CMK (cell line): ENCODE results near the gene LACC1.

Experiments used
- DNase-seq: peaks from one replicate; pipeline ENCODE4 v3.0.0-alpha.2; 2010; ENCODE audit warnings: low read depth

Gene LACC1

GRCh38 chr13:43884222-43884621, 4.5 kb downstream of the LACC1 start:
- DNase-seq, result no peak

DNA sequence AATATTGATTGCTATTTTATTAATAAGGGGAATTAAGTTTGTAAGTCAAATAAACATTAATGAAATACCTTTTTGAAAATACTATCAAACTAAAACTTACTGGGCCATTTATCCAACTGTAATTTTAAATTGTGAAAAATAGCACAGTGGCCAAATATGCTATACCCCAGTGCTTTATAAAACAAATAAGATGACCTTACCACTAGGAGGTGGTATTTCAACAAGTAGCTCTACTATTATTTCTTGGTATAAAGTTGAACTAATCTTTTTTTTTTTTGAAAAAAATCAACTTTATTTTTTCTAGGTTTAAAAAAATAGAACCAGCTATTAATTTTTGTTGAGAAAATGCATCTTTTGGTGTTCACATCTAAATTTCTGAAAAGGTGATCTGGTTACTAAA, 14.7 kb downstream of the LACC1 start:
- DNase-seq, result no peak

- no peak for DNase-seq
These were observed 16.2 kb downstream of the LACC1 start for GRCh38 chr13:43895940-43896339.

GRCh38 chr13:43905435-43906031, 25.8 kb downstream of the LACC1 start:
- peak; percentile 5 for DNase-seq

DNA sequence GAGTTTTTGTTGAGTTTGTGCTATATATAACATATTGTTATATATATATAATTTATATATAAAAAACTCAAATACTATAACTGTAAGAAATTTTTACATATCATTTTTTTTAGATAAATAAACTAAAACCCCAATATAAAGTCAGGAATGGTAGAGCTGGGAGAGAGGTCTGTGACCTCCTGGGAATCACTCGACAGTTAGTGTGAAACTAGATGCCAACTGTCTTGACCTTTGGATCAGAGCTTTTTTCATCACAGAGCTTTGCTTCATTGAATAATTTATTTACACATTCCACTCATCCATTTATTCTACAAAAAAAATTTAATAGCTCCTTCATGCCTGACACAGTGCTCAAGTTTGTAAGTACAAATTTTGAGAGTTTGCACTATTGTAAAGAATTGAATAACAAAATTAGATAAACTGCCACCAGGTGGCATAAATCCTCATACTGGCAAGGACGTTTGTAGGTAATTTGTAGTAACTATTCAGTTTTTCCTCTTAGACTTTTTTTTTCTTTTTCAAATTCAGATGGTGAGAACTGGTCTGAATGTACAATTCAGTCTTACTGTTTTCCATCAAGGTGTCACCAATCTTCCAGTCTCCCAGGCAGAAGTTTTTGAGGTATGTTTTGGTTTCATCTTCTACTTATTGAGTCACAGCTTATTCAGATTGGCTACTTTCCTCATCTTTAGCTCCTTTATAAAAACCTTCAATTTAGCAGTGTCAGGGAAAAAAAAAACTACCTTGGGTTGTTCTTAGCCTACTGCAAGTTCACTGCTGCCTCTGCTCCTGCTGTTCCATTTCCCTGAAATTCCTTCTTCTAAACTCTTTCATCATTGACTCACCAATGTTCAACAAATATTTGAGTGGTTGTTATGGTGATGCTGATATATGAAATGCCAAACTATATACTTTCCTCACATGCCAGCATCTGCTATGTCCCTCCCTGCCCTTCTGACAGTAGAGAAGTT, 28.7 kb downstream of the LACC1 start:
- no peak for DNase-seq

- no peak for DNase-seq
These were observed 31.2 kb downstream of the LACC1 start for GRCh38 chr13:43910856-43911255.

DNA sequence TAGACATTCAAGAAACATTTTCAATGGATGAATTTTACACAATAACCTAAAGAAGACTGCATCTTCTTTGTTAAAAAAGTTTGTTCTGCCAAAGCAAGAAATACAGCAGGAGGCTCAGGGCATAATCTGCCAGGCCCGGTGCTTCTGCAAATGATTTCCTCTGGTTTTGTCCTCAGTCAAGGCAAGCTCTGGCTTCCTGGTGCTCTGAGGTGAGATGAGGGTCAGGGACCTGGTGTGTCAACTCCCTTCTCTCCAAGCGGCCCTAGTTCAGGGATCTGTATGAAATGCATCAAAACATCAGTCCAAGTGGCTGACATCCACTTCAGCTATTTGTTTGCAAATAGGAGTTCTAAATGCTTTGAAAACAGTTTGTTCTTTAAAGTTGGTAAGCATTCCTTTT, 31.6 kb downstream of the LACC1 start:
- no peak for DNase-seq

DNA sequence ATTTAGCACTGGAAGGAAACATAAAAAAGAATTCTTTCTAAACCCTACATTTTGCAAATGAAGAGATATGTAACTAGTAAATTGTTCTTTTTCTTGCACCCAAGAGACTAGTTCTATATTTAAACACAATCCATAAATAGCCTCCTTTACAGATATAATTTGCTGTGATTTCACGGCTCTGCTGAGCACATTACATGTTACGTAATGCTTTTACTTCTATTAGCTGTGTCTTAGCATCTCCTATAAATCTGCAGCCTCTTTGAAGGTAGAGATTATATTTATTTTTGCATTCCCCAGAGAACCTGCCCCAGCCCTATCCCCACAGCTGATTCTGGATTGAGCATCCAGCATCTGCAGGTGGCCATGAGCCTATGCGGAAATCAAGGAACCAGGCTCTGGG, 32.2 kb downstream of the LACC1 start:
- DNase-seq, result no peak

DNA sequence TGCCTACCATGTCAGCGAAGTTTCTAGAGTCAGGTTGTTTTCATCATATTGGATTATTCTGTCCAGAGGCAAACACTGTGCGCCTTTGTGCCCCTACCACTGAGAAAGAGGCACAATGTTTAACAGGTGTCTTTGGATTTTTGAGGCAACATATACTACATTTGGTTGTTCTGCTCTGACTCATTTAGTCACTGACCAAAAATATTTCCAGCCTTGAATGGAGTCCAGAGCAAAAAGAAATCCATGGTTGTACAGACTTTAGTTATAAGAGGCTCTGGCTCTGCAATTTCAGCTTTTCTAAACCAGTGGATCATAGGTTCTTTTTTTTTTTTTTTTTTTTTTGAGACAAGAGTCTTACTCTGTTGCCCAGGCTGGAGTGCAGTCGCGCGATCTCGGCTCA, 35.7 kb downstream of the LACC1 start:
- DNase-seq, result no peak

DNA sequence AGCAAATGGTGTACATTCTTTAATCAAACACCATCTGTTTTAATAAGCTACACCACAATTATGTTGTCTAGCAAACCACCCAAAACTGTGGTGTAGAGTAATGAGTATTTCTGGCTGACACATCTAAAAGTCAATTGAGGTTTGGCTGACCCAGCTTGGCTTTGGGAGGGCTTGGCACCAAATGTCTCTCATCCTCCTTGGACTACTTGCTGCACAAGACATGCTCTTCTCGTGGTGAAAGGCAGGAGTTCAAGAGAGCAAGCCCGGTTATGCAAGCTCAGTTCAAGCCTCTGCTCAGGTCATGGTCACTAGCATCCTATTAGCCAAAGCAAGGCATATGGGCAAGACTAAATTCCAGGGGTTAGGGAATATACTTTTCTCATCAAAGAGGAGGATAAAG, 37.1 kb downstream of the LACC1 start:
- no peak for DNase-seq

DNA sequence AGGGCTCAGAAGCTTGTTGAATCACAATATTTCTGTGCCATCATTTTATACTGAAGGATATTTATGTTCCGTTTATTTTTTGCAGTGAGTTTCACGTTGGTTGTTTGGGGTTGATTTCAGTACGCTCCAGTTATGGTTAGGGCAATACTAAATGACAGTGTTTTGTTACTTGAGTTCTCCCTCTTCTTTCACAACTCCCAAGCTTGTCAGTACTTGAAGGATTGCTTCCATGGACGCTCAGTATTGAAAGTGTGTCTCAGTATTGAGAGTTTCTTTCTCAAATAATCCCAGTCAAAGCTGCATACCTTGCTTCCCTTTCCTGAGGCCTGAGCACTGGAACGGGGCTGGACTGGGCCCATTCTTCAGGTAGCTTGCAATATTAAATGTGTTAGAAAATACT, 38.9 kb downstream of the LACC1 start:
- no peak for DNase-seq

DNA sequence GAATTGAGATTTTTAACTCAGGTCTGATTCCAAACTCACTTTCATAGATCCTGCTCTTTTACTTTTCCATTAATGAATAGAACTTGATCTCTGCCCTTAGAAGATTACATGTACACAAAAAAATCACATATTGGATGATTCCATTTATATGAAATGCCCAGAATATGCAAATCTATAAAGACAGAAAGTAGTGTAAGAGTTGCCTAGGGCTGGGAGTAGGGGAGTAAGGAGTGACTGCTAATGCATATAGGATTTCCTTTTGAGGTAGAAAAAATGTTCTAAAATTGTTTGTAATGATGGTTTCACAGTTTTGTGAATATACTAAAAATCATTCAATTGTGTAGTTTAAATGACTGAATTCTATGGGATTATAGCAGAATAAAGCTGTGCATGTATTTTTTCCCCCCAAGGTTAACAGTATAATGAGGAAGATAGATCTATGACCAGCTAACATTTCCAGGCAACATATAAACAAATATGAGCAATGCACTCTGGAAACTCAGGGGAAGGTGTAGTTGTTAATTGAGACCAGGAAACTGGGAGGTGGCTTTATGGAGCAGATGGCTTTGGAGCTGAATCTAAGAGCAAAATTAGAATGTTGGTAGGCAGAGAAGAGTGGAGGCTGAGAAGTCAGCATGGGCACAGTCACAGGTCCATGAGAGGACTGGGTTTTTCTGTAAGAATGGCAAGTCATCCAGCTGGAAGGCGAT, 41.4 kb downstream of the LACC1 start:
- DNase-seq, result no peak

DNA sequence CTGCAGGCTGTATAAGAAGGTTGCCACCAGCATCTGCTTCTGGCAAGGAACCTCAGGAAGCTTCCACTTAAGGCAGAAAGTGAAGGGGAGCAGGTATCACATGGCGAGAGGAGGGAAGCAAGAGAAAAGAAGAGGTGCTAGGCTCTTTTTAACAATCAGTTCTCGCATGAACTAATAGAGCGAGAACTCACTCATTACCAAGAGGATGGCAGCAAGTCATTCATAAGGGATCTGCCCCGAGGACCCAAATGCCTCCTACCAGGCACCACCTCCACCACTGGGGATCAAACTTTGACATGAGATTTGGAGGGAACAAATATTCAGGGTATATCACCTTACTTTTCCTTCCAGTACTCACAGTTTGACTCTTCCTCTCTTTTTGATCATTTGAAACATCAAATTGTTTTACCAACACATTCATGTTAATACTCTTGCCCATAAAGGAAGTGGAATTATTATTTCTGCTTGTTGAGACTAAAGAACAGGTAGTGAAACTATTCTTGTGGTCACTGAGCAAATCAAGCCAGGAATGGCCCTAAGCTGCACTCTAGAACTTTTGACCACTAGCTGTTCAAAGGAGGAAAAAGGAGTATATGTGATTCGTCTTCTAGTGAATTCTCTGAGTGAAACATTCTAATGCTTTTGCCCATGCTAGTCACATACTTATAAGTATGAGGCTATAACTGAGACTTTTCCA, 45.0 kb downstream of the LACC1 start:
- no peak for DNase-seq

DNA sequence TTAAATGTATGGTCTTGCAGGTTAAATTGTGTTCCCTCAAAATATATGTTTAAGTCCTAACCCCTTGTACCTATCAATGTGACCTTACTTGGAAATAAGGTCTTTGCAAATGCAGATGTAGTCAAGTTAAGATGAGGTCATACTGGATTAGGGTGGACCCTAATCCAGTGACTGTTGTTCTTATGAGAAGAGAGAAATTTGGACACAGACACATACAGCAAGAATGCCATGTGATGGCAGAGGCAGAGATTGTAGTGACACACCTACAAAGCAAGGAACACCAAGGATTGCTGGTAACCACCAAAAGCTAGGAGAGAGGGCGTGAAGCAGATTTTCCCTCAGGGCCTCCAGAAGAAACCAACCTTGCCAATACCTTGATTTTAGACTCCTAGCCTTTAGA, 50.2 kb downstream of the LACC1 start:
- no peak for DNase-seq

DNA sequence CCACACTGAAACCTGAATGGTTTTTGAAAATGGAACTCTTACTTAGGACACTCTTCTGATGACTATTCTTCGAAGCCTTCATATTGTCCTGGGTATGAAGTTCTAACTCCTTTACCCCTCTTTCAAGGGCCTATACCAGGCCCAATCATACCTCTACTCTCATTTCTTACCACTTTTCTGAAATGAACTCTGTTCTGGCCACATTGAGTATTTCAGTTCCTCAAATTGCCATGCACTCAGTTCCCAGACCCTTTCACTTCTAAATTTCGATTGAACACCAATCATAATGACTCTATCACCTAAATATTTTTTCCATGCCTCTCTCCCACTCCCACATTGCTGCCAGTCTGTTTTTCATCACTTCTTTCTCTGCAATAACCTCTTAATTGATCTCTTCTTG, 53.7 kb downstream of the LACC1 start:
- DNase-seq, result no peak

DNA sequence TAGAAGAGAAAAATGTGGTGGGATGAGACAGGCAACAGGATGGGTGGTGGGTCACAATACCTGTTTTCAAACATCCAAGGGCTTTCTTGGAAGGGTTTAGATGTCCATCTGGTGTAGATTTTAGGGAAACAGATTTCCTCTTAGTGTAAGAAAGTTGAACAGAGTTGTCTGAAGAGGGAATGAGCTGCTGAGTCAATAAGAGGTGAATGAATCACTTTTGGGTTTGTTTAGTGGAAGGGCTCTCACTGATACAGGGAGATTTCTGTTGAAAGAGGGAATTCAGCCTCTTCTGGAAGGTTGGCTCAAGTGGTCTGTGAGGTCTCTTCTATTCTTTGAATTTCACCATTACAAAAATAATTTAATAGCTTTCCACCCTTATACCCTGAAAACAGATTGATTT, 54.6 kb downstream of the LACC1 start:
- DNase-seq, result no peak

GRCh38 chr13:43935878-43936277, 56.2 kb downstream of the LACC1 start:
- no peak for DNase-seq

DNA sequence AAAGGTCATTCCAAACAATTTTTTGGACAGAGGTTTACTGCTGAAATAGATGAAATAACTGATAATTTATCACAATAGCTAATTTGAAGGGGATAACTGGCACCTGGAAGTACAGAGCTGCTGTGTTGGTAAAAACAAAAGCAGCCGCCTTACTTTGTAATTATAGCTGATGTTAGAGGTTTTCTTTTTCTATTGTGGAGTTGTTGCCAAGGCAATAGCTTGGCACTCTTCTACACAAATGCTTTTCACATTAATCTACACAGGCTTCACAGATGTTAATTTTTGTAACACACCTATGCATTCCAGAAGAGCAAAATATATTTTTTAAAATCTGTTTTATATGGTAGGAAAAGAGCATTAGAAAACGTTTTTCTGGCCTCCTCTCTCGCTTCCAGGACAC, 56.9 kb downstream of the LACC1 start:
- DNase-seq, result no peak

DNA sequence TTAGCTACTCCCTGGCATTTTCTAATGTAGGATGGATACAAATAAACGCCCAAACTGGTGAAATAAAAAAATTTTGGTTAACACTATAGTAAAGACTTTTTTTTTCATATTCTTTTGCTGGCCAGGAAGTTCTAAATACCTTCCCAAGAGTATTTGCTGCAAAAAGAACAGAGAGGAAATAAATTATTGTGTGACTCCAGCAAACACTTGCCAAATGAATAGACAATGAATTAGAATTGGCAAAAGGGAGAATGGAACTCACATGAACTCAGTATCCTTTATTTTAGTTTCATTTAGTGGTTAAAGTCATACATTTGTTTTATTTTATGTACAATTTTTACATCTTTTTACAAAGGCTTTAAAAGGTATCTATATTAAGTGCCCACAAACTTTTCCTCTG, 58.1 kb downstream of the LACC1 start:
- no peak for DNase-seq

GRCh38 chr13:43938449-43938848, 58.7 kb downstream of the LACC1 start:
- no peak for DNase-seq

- DNase-seq, result no peak
These were observed 59.4 kb downstream of the LACC1 start for GRCh38 chr13:43939086-43939485.

GRCh38 chr13:43942286-43942685, 62.6 kb downstream of the LACC1 start:
- DNase-seq, result no peak
